ENCODE measurements around the gene IQCF2. TPM values are rescaled to one million over a fixed set of nuclear protein-coding genes. Genes with fewer than 3 reads are reported as not detected.

IQCF2 gene
- total and polyA plus RNA-seq, 2 donors (not counting 3 experiments of a cell fraction or from before 2014, with no cell fraction given): not detected

DNA sequence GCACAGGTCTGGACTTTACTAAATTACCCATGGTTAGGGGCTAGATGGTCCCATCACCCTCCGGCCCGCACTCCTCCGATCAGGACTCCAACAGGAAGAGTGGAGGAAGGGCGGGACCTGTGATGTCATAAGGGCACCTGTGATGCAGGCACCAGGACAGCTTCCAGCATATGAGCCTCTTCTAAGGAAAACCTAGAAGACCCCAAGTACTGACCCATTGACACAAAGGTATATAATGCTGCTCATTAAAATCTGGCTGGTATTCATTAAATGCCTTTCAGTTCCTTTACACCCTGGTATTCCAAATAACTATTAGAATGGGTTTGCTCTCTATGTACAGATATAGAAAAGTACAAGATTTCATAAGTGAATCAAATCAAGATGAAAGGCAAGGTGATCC, 14.1 kb downstream of the IQCF2 start, which contains the start of gene IQCF5:
Gene IQCF5 (minus strand): TSS at position 101 of the 400 bp plus-strand sequence. CDS start 70 bp downstream, at position 31.
- POLR2A ChIA-PET: no interaction called here
- dilution Hi-C loops (cut with MboI; ENCODE audit: extremely low pct_ligation_motif_present, low sequenced_read_pairs) (no loop called here), intact Hi-C loops (cut with micrococcal nuclease) (no loop called here)
- Histone ChIP-seq H3K4me3 (replicated peaks in 1 of 3; ENCODE audit: insufficient read depth in 1 of 3, low read depth in 1 of 3, low read length in 3 of 3) (no peak within 1 kb of the TSS), H3K79me2 (ENCODE audit: control insufficient read depth, insufficient read depth, low read length) (no peaks in the 10 kb centered on the region), H3K9me1 (replicated peaks; ENCODE audit: control insufficient read depth, extremely low read depth, insufficient read depth, low read length) (no peaks in the 10 kb centered on the region), H3K4me1 (ENCODE audit: control insufficient read depth, extremely low read depth, insufficient read depth, low read length) (no peaks in the 10 kb centered on the region), H3K9me3 (replicated peaks; ENCODE audit: control insufficient read depth, insufficient read depth, low read length) (no peaks in the 10 kb centered on the region), H3K27me3 (ENCODE audit: control insufficient read depth in 2 of 2, insufficient read depth in 2 of 2, low read length in 2 of 2) (peaks cover 0 to 2% of the 10 kb centered on the region in 2 experiments), H4K20me1 (replicated peaks; ENCODE audit: control insufficient read depth, extremely low read depth, insufficient read depth, low read length) (no peaks in the 10 kb centered on the region), H3K4me2 (ENCODE audit: insufficient read depth, low read length) (no peak within 1 kb of the TSS), H3K27ac (ENCODE audit: insufficient read depth, low read depth, low read length) (no peak within 1 kb of the TSS), H3K9ac (replicated peaks; ENCODE audit: extremely low read depth, insufficient read depth, low read length) (no peak within 1 kb of the TSS), H2AFZ (ENCODE audit: low read depth, low read length) (no peak within 1 kb of the TSS), H3K36me3 (ENCODE audit: control insufficient read depth in 2 of 2, extremely low read depth in 1 of 2, insufficient read depth in 2 of 2, low read length in 2 of 2) (no peaks in the 10 kb centered on the region)
- FAIRE-seq (no peak), DNase-seq (ENCODE audit: low read depth, low spot score) (no peak)
- BruUV-seq (replicated peaks): no TSS peak
- CTCF ChIA-PET: no interaction called here
- TF ChIP-seq POLR2AphosphoS5 (IDR thresholded peaks at IDR 0.05; ENCODE audit: insufficient read depth, low read depth, low read length) (no peak), GATA2 (IDR thresholded peaks at IDR 0.05; ENCODE audit: insufficient read depth, insufficient read length, low read depth, low read length) (no peak), EZH2 (IDR thresholded peaks at IDR 0.05; ENCODE audit: borderline replicate concordance, low read depth, low read length, severe bottlenecking) (no peak), MYC (IDR thresholded peaks at IDR 0.05; ENCODE audit: low read depth, low read length) (no peak), FOS (IDR thresholded peaks at IDR 0.05; ENCODE audit: borderline replicate concordance, insufficient read depth, low read length) (no peak), POLR2A (IDR thresholded peaks at IDR 0.05; ENCODE audit: low read depth, low read length) (no peak), JUN (IDR thresholded peaks at IDR 0.05; ENCODE audit: borderline replicate concordance, insufficient read depth, insufficient read length, low read depth) (no peak)
- TF ChIP-seq, protein P1, sequence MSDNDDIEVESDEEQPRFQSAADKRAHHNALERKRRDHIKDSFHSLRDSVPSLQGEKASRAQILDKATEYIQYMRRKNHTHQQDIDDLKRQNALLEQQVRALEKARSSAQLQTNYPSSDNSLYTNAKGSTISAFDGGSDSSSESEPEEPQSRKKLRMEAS (IDR thresholded peaks at IDR 0.05; ENCODE audit: insufficient read depth, insufficient read length): no peak
- TF ChIP-seq, protein P2, sequence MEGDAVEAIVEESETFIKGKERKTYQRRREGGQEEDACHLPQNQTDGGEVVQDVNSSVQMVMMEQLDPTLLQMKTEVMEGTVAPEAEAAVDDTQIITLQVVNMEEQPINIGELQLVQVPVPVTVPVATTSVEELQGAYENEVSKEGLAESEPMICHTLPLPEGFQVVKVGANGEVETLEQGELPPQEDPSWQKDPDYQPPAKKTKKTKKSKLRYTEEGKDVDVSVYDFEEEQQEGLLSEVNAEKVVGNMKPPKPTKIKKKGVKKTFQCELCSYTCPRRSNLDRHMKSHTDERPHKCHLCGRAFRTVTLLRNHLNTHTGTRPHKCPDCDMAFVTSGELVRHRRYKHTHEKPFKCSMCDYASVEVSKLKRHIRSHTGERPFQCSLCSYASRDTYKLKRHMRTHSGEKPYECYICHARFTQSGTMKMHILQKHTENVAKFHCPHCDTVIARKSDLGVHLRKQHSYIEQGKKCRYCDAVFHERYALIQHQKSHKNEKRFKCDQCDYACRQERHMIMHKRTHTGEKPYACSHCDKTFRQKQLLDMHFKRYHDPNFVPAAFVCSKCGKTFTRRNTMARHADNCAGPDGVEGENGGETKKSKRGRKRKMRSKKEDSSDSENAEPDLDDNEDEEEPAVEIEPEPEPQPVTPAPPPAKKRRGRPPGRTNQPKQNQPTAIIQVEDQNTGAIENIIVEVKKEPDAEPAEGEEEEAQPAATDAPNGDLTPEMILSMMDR (IDR thresholded peaks at IDR 0.05; ENCODE audit: extremely low read depth in 1 of 2, insufficient read depth in 1 of 2, low read depth in 1 of 2, low read length in 2 of 2): no peak
